ENCODE measurements around the gene ISG20. TPM values are rescaled to one million over a fixed set of nuclear protein-coding genes. Genes with fewer than 3 reads are reported as not detected.

Gene ISG20
- 0.35 TPM for total RNA-seq
- 1 to 10 TPM in 4 of 8 donors, under 1 TPM in 4; 0.49 to 1.8 (median 0.95) TPM for polyA plus RNA-seq (ENCODE audit: insufficient read depth in 1 of 8, insufficient read length in 8 of 8, low replicate concordance in 1 of 8)
- long read RNA-seq, donor 1 = 0 reads
- long read RNA-seq, donor 2 = 0 reads
- long read RNA-seq, donor 3 = 0 reads
- long read RNA-seq, donor 4, partial matches to known transcripts = 0 of 1 reads
- long read RNA-seq, donor 4, other reads (novel, unspliced or antisense) = 0 of 1 reads
- long read RNA-seq, donor 5 = 0 reads
- long read RNA-seq, donor 6 = 0 reads
- long read RNA-seq, donor 7 = 0 reads
- long read RNA-seq, donor 8 = 0 reads
- long read RNA-seq, donor 9 = 0 reads
- long read RNA-seq, donor 10 = 0 reads
- long read RNA-seq, donor 11 = 0 reads

GRCh38 chr15:88638626-88639372 lies at the start of gene ISG20:
ISG20 (plus strand) TSS chr15:88639016; CDS start chr15:88639367, 351 bp downstream.
- WGBS (ENCODE audit: insufficient coverage) = 27% methylated on average over 15 of the region's 27 CpGs
- H3K27ac ChIP-seq (ENCODE audit: low read length) = peak within 1 kb of the TSS; percentile 60
- no peaks in the 10 kb centered on the region for H3K9me3 ChIP-seq (replicated peaks; ENCODE audit: control insufficient read depth, low read depth, low read length)
- peak within 1 kb of the TSS; percentile 38 for H3K4me3 ChIP-seq (ENCODE audit: low read length)
- H3K4me1 ChIP-seq (ENCODE audit: control insufficient read depth, insufficient read depth, low read length) = peaks cover 18% of the 10 kb centered on the region
- H3K36me3 ChIP-seq (ENCODE audit: control insufficient read depth, insufficient read depth, low read length) = no peaks in the 10 kb centered on the region
- no peaks in the 10 kb centered on the region for H3K27me3 ChIP-seq (ENCODE audit: control insufficient read depth, insufficient read depth, low read length)
- peak; percentile 90 for DNase-seq

- Histone ChIP-seq H3K27ac (ENCODE audit: low read length) (no peak overlapping the region), H3K9me3 (replicated peaks; ENCODE audit: control insufficient read depth, low read depth, low read length) (no peaks in the 10 kb centered on the region), H3K27me3 (ENCODE audit: control insufficient read depth, insufficient read depth, low read length) (no peaks in the 10 kb centered on the region), H3K36me3 (ENCODE audit: control insufficient read depth, insufficient read depth, low read length) (no peaks in the 10 kb centered on the region), H3K4me3 (ENCODE audit: low read length) (no peak overlapping the region), H3K4me1 (ENCODE audit: control insufficient read depth, insufficient read depth, low read length) (no peaks in the 10 kb centered on the region)
- no CpG with 5 or more reads among the region's 6 CpGs for WGBS (ENCODE audit: insufficient coverage)
- DNase-seq = no peak
Observed at GRCh38 chr15:88590759-88591158, 48.1 kb upstream of the ISG20 start.

GRCh38 chr15:88591384-88591783 lies 47.4 kb upstream of the ISG20 start:
- H3K36me3 ChIP-seq (ENCODE audit: control insufficient read depth, insufficient read depth, low read length) = no peaks in the 10 kb centered on the region
- H3K9me3 ChIP-seq (replicated peaks; ENCODE audit: control insufficient read depth, low read depth, low read length) = no peaks in the 10 kb centered on the region
- no peak overlapping the region for H3K4me3 ChIP-seq (ENCODE audit: low read length)
- DNase-seq = no peak
- H3K27me3 ChIP-seq (ENCODE audit: control insufficient read depth, insufficient read depth, low read length) = no peaks in the 10 kb centered on the region
- no peaks in the 10 kb centered on the region for H3K4me1 ChIP-seq (ENCODE audit: control insufficient read depth, insufficient read depth, low read length)
- H3K27ac ChIP-seq (ENCODE audit: low read length) = no peak overlapping the region

GRCh38 chr15:88603885-88604284 lies 34.9 kb upstream of the ISG20 start:
- 5% methylated on average over 13 of the region's 14 CpGs for WGBS (ENCODE audit: insufficient coverage)
- no peak overlapping the region for H3K27ac ChIP-seq (ENCODE audit: low read length)

GRCh38 chr15:88604381-88605188 lies 34.2 kb upstream of the ISG20 start:
- Histone ChIP-seq H3K4me3 (ENCODE audit: low read length) (no peak overlapping the region), H3K4me1 (ENCODE audit: control insufficient read depth, insufficient read depth, low read length) (peaks cover 17% of the 10 kb centered on the region), H3K27ac (ENCODE audit: low read length) (no peak overlapping the region), H3K9me3 (replicated peaks; ENCODE audit: control insufficient read depth, low read depth, low read length) (no peaks in the 10 kb centered on the region), H3K27me3 (ENCODE audit: control insufficient read depth, insufficient read depth, low read length) (peaks cover 41% of the 10 kb centered on the region), H3K36me3 (ENCODE audit: control insufficient read depth, insufficient read depth, low read length) (no peaks in the 10 kb centered on the region)
- under 1% methylated on average over 37 of the region's 46 CpGs for WGBS (ENCODE audit: insufficient coverage)
- no peak for DNase-seq

More at GRCh38 chr15:88603885-88604284, 34.9 kb upstream of the ISG20 start:
- peaks cover 41% of the 10 kb centered on the region for H3K27me3 ChIP-seq (ENCODE audit: control insufficient read depth, insufficient read depth, low read length)
- no peak for DNase-seq
- no peak overlapping the region for H3K4me3 ChIP-seq (ENCODE audit: low read length)
- peaks cover 17% of the 10 kb centered on the region for H3K4me1 ChIP-seq (ENCODE audit: control insufficient read depth, insufficient read depth, low read length)
- H3K9me3 ChIP-seq (replicated peaks; ENCODE audit: control insufficient read depth, low read depth, low read length) = no peaks in the 10 kb centered on the region
- no peaks in the 10 kb centered on the region for H3K36me3 ChIP-seq (ENCODE audit: control insufficient read depth, insufficient read depth, low read length)

GRCh38 chr15:88605189-88606069 lies 33.4 kb upstream of the ISG20 start:
- H3K4me3 ChIP-seq (ENCODE audit: low read length) = no peak overlapping the region
- peak; percentile 66 for DNase-seq

GRCh38 chr15:88606070-88606794 lies 32.6 kb upstream of the ISG20 start:
- H3K4me3 ChIP-seq (ENCODE audit: low read length) = no peak overlapping the region
- 9% methylated on average over 14 of the region's 26 CpGs for WGBS (ENCODE audit: insufficient coverage)

More at GRCh38 chr15:88605189-88606069, 33.4 kb upstream of the ISG20 start:
- no peak overlapping the region for H3K27ac ChIP-seq (ENCODE audit: low read length)
- H3K9me3 ChIP-seq (replicated peaks; ENCODE audit: control insufficient read depth, low read depth, low read length) = no peaks in the 10 kb centered on the region
- peaks cover 38% of the 10 kb centered on the region for H3K27me3 ChIP-seq (ENCODE audit: control insufficient read depth, insufficient read depth, low read length)
- no peaks in the 10 kb centered on the region for H3K36me3 ChIP-seq (ENCODE audit: control insufficient read depth, insufficient read depth, low read length)
- WGBS (ENCODE audit: insufficient coverage) = under 1% methylated on average over 53 of the region's 58 CpGs
- peaks cover 17% of the 10 kb centered on the region for H3K4me1 ChIP-seq (ENCODE audit: control insufficient read depth, insufficient read depth, low read length)

GRCh38 chr15:88607951-88608350 lies 30.9 kb upstream of the ISG20 start:
- H3K36me3 ChIP-seq (ENCODE audit: control insufficient read depth, insufficient read depth, low read length) = no peaks in the 10 kb centered on the region
- H3K27me3 ChIP-seq (ENCODE audit: control insufficient read depth, insufficient read depth, low read length) = peaks cover 38% of the 10 kb centered on the region
- no peaks in the 10 kb centered on the region for H3K9me3 ChIP-seq (replicated peaks; ENCODE audit: control insufficient read depth, low read depth, low read length)
- DNase-seq = no peak
- H3K27ac ChIP-seq (ENCODE audit: low read length) = no peak overlapping the region
- H3K4me1 ChIP-seq (ENCODE audit: control insufficient read depth, insufficient read depth, low read length) = peaks cover 17% of the 10 kb centered on the region
- H3K4me3 ChIP-seq (ENCODE audit: low read length) = no peak overlapping the region
- WGBS (ENCODE audit: insufficient coverage) = no CpG with 5 or more reads among the region's 1 CpG

More at GRCh38 chr15:88606070-88606794, 32.6 kb upstream of the ISG20 start:
- DNase-seq = no peak
- H3K4me1 ChIP-seq (ENCODE audit: control insufficient read depth, insufficient read depth, low read length) = peaks cover 17% of the 10 kb centered on the region
- no peaks in the 10 kb centered on the region for H3K36me3 ChIP-seq (ENCODE audit: control insufficient read depth, insufficient read depth, low read length)
- no peak overlapping the region for H3K27ac ChIP-seq (ENCODE audit: low read length)
- peaks cover 38% of the 10 kb centered on the region for H3K27me3 ChIP-seq (ENCODE audit: control insufficient read depth, insufficient read depth, low read length)
- no peaks in the 10 kb centered on the region for H3K9me3 ChIP-seq (replicated peaks; ENCODE audit: control insufficient read depth, low read depth, low read length)

Data from muscle of leg (tissue), 16 donors.